AG04450 (cell line): ENCODE measurements around the gene SFI1. TPM values are rescaled to one million over a fixed set of nuclear protein-coding genes. Genes with fewer than 3 reads are reported as not detected.

Experiments used
- CTCF ChIA-PET: fragments of 300-600, 350-600 bp; formaldehyde crosslinking; extraction: SDS; loops from one replicate; lab custom pipeline; 2022; ENCODE audit warnings: antibody characterized with exemption, inconsistent platforms; lab: Charles Lee
- POLR2A ChIA-PET: fragments of 350-600 bp; formaldehyde crosslinking; extraction: SDS; loops from one replicate; lab custom pipeline; 2021; ENCODE audit warnings: antibody characterized with exemption, inconsistent platforms; lab: Yijun Ruan, JAX
- DNase-seq: peaks from one replicate; pipeline ENCODE4 v3.0.0-alpha.2; 2011; ENCODE audit warnings: low read depth, low spot score
- H3K27ac ChIP-seq: one replicate; pipeline ENCODE4 v1.5.1; 2012; ENCODE audit warnings: low read depth, low read length, control low read depth
- H3K27me3 ChIP-seq: one replicate; pipeline ENCODE4 v1.6.0; 2012; ENCODE audit warnings: low read length; ENCODE audit not compliant: control insufficient read depth, insufficient read depth
- H3K4me3 ChIP-seq: 2 replicates; pipeline ENCODE4 v1.5.1; 2011; ENCODE audit warnings: mild to moderate bottlenecking, low read depth, low read length, control low read depth
- H3K9me3 ChIP-seq: 2 replicates; pipeline ENCODE4 v1.5.1; 2012; ENCODE audit warnings: low read length; ENCODE audit not compliant: control insufficient read depth, insufficient read depth
- polyA plus RNA-seq: library from polyadenylated mRNA; depleted of rRNA; stranded (reverse); fragments of >200 nt; gene quantifications from 2 replicates; pipeline ENCODE4 v1.2.3, GENCODE V29; 2011
- TF ChIP-seq, protein P1 (sequence below): IDR thresholded peaks from 2 replicates; pipeline ENCODE4 v1.5.1; 2011; ENCODE audit warnings: low read depth, low read length, control low read depth, inconsistent platforms

The SFI1 gene
- polyA plus RNA-seq, 1 experiment = 4.1 TPM

DNA sequence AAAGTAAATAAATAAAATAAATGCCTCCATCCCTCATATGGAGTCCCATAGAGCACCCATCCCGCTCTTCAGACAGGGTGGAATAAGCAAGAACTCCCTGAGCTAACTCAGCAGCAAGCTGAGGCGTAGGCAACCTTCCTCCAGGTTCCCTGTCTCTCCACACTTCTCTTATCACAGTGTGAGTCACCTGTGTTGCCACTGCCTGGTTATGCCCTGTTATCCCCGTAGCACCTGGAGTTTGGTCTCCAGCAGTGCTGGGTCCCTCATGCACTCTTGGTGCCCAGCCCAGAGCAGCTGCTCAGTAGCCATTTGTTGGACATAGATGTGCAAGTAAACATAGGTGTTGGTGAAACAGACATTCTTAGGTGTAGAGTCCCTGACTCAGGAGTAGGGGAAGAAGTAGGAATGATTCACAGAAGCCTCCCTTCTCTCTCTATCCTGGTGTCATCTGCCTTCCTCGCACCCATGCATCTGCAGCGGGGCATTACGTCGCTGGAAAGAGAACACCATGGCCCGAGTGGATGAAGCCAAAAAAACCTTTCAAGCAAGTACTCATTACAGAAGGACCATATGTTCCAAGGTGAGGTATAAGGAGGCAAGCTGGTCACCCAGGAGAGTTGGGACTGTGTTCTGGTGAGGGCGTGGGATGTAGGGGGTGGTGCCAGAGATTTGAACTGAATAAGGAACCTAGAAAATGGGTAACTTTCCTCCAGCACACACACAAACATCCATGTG, 109.7 kb downstream of the SFI1 start:
- Histone ChIP-seq H3K27me3 (no peaks in the 10 kb centered on the region), H3K4me3 (no peak overlapping the region), H3K27ac (no peak overlapping the region), H3K9me3 (no peaks in the 10 kb centered on the region)
- DNase-seq = no peak
- POLR2A ChIA-PET = no interaction called here
- CTCF ChIA-PET = interaction anchor here (3.3 kb wide), 1 partner anchor 45 kb away, joined by 9 read pairs; no protein-coding TSS in a partner anchor
- TF ChIP-seq, protein P1, sequence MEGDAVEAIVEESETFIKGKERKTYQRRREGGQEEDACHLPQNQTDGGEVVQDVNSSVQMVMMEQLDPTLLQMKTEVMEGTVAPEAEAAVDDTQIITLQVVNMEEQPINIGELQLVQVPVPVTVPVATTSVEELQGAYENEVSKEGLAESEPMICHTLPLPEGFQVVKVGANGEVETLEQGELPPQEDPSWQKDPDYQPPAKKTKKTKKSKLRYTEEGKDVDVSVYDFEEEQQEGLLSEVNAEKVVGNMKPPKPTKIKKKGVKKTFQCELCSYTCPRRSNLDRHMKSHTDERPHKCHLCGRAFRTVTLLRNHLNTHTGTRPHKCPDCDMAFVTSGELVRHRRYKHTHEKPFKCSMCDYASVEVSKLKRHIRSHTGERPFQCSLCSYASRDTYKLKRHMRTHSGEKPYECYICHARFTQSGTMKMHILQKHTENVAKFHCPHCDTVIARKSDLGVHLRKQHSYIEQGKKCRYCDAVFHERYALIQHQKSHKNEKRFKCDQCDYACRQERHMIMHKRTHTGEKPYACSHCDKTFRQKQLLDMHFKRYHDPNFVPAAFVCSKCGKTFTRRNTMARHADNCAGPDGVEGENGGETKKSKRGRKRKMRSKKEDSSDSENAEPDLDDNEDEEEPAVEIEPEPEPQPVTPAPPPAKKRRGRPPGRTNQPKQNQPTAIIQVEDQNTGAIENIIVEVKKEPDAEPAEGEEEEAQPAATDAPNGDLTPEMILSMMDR = no peak

DNA sequence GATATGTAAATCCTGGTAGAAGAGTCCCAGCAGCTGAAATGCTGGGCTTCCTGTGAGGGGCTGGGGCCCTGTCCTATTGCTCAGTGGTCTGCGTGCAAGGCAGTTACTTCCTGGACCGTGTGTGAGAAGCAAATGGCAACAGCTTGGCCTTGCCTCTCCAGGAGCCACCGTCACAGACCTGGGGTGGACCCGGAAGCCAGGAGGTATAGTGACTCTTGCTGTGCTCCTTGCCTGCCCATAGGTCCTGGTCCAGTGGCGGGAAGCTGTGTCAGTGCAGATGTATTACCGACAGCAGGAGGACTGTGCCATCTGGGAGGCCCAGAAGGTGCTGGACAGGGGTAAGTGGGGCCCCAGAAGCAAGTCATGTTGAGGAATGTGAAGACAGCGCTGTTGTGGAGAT, 111.4 kb downstream of the SFI1 start:
- Histone ChIP-seq H3K27ac (no peak overlapping the region), H3K4me3 (no peak overlapping the region), H3K27me3 (no peaks in the 10 kb centered on the region), H3K9me3 (no peaks in the 10 kb centered on the region)
- TF ChIP-seq, protein P1 = no peak
- POLR2A ChIA-PET = no interaction called here
- CTCF ChIA-PET = no interaction called here
- DNase-seq = no peak

DNA sequence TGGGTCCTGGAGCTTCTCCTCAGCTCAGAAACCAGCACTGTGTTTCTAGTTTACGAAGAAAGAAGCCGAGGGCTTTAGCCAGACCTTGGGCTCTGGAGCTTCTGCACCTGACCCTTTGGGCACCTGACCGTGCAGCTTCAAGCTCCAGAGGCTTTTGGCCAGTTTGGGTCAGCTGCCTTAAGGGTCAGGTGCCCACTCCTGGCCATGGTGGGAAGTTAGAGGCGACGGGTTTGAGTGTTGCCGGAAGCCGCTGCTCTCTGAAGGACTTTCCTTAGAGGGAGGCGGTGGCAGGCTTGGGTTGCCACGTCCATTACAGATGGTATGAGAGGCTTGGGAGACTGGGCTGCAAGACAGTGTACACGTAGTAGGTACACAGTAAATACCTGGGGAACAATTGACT, 113.4 kb downstream of the SFI1 start:
- no peak for DNase-seq
- ChIA-PET POLR2A (no interaction called here), CTCF (interaction anchor here (1.0 kb wide), 1 partner anchor 53 kb away, joined by 3 read pairs; no protein-coding TSS in a partner anchor)
- no peaks in the 10 kb centered on the region for H3K27me3 ChIP-seq
- TF ChIP-seq, protein P1 = no peak
- no peaks in the 10 kb centered on the region; the same call in 1 of the 2 replicates for H3K9me3 ChIP-seq
- no peak overlapping the region for H3K4me3 ChIP-seq
- no peak overlapping the region for H3K27ac ChIP-seq

DNA sequence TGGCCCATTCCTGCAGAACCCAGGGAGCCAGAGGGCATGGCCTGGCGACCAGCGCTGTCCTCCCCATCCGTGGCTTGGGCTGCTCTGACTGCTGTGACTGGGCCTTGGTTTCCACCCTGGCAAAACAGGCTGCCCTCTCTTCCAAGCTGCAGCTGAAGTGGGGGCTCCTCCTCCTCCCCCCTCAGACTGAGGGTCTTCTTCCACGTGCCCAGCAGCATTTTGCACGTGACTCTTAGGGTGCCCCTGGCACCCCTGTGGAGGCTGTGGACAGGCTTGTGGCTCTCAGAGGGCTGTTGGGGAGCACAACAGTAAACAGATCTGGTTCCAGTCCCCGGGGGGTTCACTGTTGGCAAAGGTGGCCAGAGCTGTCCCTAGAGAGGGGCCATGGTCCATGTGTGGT, 114.3 kb downstream of the SFI1 start:
- Histone ChIP-seq H3K9me3 (no peaks in the 10 kb centered on the region; the same call in 1 of the 2 replicates), H3K4me3 (no peak overlapping the region), H3K27me3 (no peaks in the 10 kb centered on the region), H3K27ac (no peak overlapping the region)
- no peak for DNase-seq
- POLR2A ChIA-PET = interaction anchor here (0.6 to 1.4 kb wide), 3 partner anchors 8 to 134 kb away, joined by 3 to 4 read pairs (median 3); no protein-coding TSS in a partner anchor
- CTCF ChIA-PET = no interaction called here
- TF ChIP-seq, protein P1 = no peak
